Fibroblast of lung (primary cell): ENCODE results near the gene TPPP. TPM values are rescaled to one million over a fixed set of nuclear protein-coding genes. Genes with fewer than 3 reads are reported as not detected.

Source experiments
- DNase-seq, 2 donors: peaks; one replicate each; pipeline versions ENCODE4 v3.0.0 to v3.0.0-alpha.2; 2010; ENCODE audit warnings: low read depth in 2 of 2
- H2AFZ ChIP-seq: 2 replicates; pipeline ENCODE4 v1.5.1; 2012; ENCODE audit warnings: low read length, control low read depth, inconsistent platforms
- H3K27ac ChIP-seq: 2 replicates; pipeline ENCODE4 v1.5.1; 2011; ENCODE audit warnings: low read length, control low read depth; ENCODE audit not compliant: insufficient read depth
- H3K27me3 ChIP-seq: 2 replicates; pipeline ENCODE4 v1.5.1; 2011; ENCODE audit warnings: mild to moderate bottlenecking, low read length; ENCODE audit not compliant: control insufficient read depth, insufficient read depth
- H3K36me3 ChIP-seq: 2 replicates; pipeline ENCODE4 v1.5.1; 2011; ENCODE audit warnings: low read length; ENCODE audit not compliant: control insufficient read depth, insufficient read depth
- H3K4me1 ChIP-seq: 2 replicates; pipeline ENCODE4 v1.5.1; 2011; ENCODE audit warnings: low read length; ENCODE audit not compliant: control insufficient read depth, insufficient read depth; ENCODE audit errors: extremely low read depth
- H3K4me2 ChIP-seq: 2 replicates; pipeline ENCODE4 v1.5.1; 2011; ENCODE audit warnings: low read length, control low read depth; ENCODE audit not compliant: insufficient read depth; ENCODE audit errors: extremely low read depth
- H3K4me3 ChIP-seq, 4 experiments: fragments of 200-600 bp in 1 of 4; sonication (generic) in 1 of 4; replicated peaks in 1 of 4; 2 replicates each; pipeline ENCODE4 v1.5.1; 2011 to 2016; ENCODE audit warnings: low read length in 4 of 4, low read depth in 3 of 4, mild to moderate bottlenecking in 3 of 4, control low read depth in 2 of 4, inconsistent platforms in 1 of 4, mixed read lengths in 1 of 4; ENCODE audit not compliant: insufficient read depth in 1 of 4; ENCODE audit errors: control extremely low read depth in 1 of 4
- H3K79me2 ChIP-seq: 2 replicates; pipeline ENCODE4 v1.5.1; 2012; ENCODE audit warnings: mild to moderate bottlenecking, low read length, inconsistent platforms; ENCODE audit not compliant: control insufficient read depth, insufficient read depth
- H3K9ac ChIP-seq: 2 replicates; pipeline ENCODE4 v1.5.1; 2011; ENCODE audit warnings: mild to moderate bottlenecking, low read length, control low read depth; ENCODE audit not compliant: insufficient read depth
- H3K9me3 ChIP-seq: 2 replicates; pipeline ENCODE4 v1.5.1; 2012; ENCODE audit warnings: low read depth, low read length; ENCODE audit not compliant: control insufficient read depth, insufficient read depth
- H4K20me1 ChIP-seq: 2 replicates; pipeline ENCODE4 v1.5.1; 2011; ENCODE audit warnings: low read length; ENCODE audit not compliant: control insufficient read depth, insufficient read depth; ENCODE audit errors: extremely low read depth
- CTCF ChIP-seq, 2 donors: IDR thresholded peaks in 1 of 2; conservative IDR thresholded peaks in 1 of 2; 1 replicate in 1 of 2; 2 replicates in 1 of 2; pipeline ENCODE4 v1.5.1; 2011 to 2012; ENCODE audit warnings: low read length in 2 of 2, control low read depth in 1 of 2, inconsistent platforms in 1 of 2, low read depth in 1 of 2, mild to moderate bottlenecking in 1 of 2
- EZH2 ChIP-seq: IDR thresholded peaks from 2 replicates; pipeline ENCODE4 v1.5.1; 2012; ENCODE audit warnings: low read length, control low read depth, mild to moderate bottlenecking; ENCODE audit errors: missing control alignments
- polyA plus RNA-seq, 2 donors: library from polyadenylated mRNA; depleted of rRNA in 1 of 2; stranded (reverse) in 1 of 2; unstranded in 1 of 2; fragments of >200 nt; gene quantifications; 2 replicates each; pipeline ENCODE4 v1.2.1, GENCODE V29; 2011 to 2012; ENCODE audit warnings: missing spikeins in 1 of 2
- total RNA-seq: library from RNA; depleted of rRNA; stranded (reverse); fragments of >200 nt; gene quantifications from 2 replicates; pipeline ENCODE4 v1.2.1, GENCODE V29; 2014

TPPP gene
- total and polyA plus RNA-seq, 2 donors (not counting 1 experiment from before 2014, with no cell fraction given) = 0.06 to 0.17 TPM

GRCh38 chr5:644509-644908 is 48.6 kb downstream of the TPPP start:
- Histone ChIP-seq H3K4me3 (no peak overlapping the region), H3K27ac (no peak overlapping the region), H3K4me1 (no peaks in the 10 kb centered on the region), H3K4me2 (no peak overlapping the region), H2AFZ (no peak overlapping the region), H3K27me3 (no peaks in the 10 kb centered on the region), H3K79me2 (no peaks in the 10 kb centered on the region), H3K36me3 (peaks cover 17% of the 10 kb centered on the region), H3K9ac (no peak overlapping the region), H3K9me3 (no peaks in the 10 kb centered on the region), H4K20me1 (no peaks in the 10 kb centered on the region)
- no peak for DNase-seq
- TF ChIP-seq EZH2 = no peak
- no peak for TF ChIP-seq CTCF (conservative IDR thresholded peaks at IDR 0.05 in 1 of 2, IDR thresholded peaks at IDR 0.05 in 1 of 2; ENCODE audit: low read depth in 1 of 2, low read length in 2 of 2)

GRCh38 chr5:643811-644271 is 49.3 kb downstream of the TPPP start:
- Histone ChIP-seq H3K27me3 (no peaks in the 10 kb centered on the region), H3K4me3 (no peak overlapping the region), H3K79me2 (no peaks in the 10 kb centered on the region), H3K4me1 (no peaks in the 10 kb centered on the region), H3K36me3 (peaks cover 17% of the 10 kb centered on the region), H3K9ac (no peak overlapping the region), H4K20me1 (no peaks in the 10 kb centered on the region), H3K4me2 (no peak overlapping the region), H3K27ac (no peak overlapping the region), H3K9me3 (no peaks in the 10 kb centered on the region), H2AFZ (no peak overlapping the region)
- no peak for DNase-seq
- no peak for TF ChIP-seq EZH2
- no peak for TF ChIP-seq CTCF (conservative IDR thresholded peaks at IDR 0.05 in 1 of 2, IDR thresholded peaks at IDR 0.05 in 1 of 2; ENCODE audit: low read depth in 1 of 2, low read length in 2 of 2)

GRCh38 chr5:643351-643801 is 49.8 kb downstream of the TPPP start:
- TF ChIP-seq EZH2 = no peak
- no peak for TF ChIP-seq CTCF (conservative IDR thresholded peaks at IDR 0.05 in 1 of 2, IDR thresholded peaks at IDR 0.05 in 1 of 2; ENCODE audit: low read depth in 1 of 2, low read length in 2 of 2)
- no peak for DNase-seq
- Histone ChIP-seq H3K79me2 (no peaks in the 10 kb centered on the region), H3K4me2 (no peak overlapping the region), H3K27me3 (no peaks in the 10 kb centered on the region), H3K4me3 (no peak overlapping the region), H2AFZ (no peak overlapping the region), H3K27ac (no peak overlapping the region), H3K9me3 (no peaks in the 10 kb centered on the region), H3K36me3 (peaks cover 17% of the 10 kb centered on the region), H3K9ac (no peak overlapping the region), H3K4me1 (no peaks in the 10 kb centered on the region), H4K20me1 (no peaks in the 10 kb centered on the region)
